Activated CD4-positive, alpha-beta T cell treated with anti-CD3 and anti-CD28 coated beads, Interleukin-2, amount 10 ng/mL, durations not matched to agents 7 days and 5 days (primary cell): ENCODE data around the gene NRIP2. TPM values are rescaled to one million over a fixed set of nuclear protein-coding genes. Genes with fewer than 3 reads are reported as not detected.

ENCODE experiments used
- CTCF ChIA-PET: fragments of 350-600 bp; sonication (Branson Sonifier 250); formaldehyde crosslinking; loops from one replicate; lab custom pipeline; 2021; ENCODE audit warnings: antibody characterized with exemption; lab: Charles Lee
- POLR2A ChIA-PET: fragments of 350-600 bp; sonication (Branson Sonifier 250); formaldehyde crosslinking; loops from one replicate; lab custom pipeline; 2021; ENCODE audit warnings: antibody characterized with exemption; lab: Charles Lee
- DNase-seq: peaks from one replicate; pipeline ENCODE4 v3.0.0-alpha.2; 2020
- H3K27ac Mint-ChIP-seq: one replicate; pipeline ENCODE4 v1.8.0; 2021; ENCODE audit warnings: mild to moderate bottlenecking, moderate library complexity, mixed read lengths
- H3K27me3 Mint-ChIP-seq: one replicate; pipeline ENCODE4 v1.8.0; 2021; ENCODE audit warnings: mixed read lengths
- H3K36me3 Mint-ChIP-seq: one replicate; pipeline ENCODE4 v1.8.0; 2021; ENCODE audit warnings: low read depth, mixed read lengths
- H3K4me1 Mint-ChIP-seq: one replicate; pipeline ENCODE4 v1.8.0; 2021; ENCODE audit warnings: mixed read lengths
- H3K4me3 Mint-ChIP-seq: one replicate; pipeline ENCODE4 v1.8.0; 2021; ENCODE audit warnings: mild to moderate bottlenecking, moderate library complexity, mixed read lengths
- H3K9me3 Mint-ChIP-seq: one replicate; pipeline ENCODE4 v1.8.0; 2021; ENCODE audit warnings: mixed read lengths
- total RNA-seq, 2 experiments: library from RNA; stranded (reverse); gene quantifications; one replicate each; pipeline ENCODE4 v1.2.3, GENCODE V29; 2021

Gene NRIP2
- total RNA-seq, 2 experiments from 2014 or later: not detected

DNA sequence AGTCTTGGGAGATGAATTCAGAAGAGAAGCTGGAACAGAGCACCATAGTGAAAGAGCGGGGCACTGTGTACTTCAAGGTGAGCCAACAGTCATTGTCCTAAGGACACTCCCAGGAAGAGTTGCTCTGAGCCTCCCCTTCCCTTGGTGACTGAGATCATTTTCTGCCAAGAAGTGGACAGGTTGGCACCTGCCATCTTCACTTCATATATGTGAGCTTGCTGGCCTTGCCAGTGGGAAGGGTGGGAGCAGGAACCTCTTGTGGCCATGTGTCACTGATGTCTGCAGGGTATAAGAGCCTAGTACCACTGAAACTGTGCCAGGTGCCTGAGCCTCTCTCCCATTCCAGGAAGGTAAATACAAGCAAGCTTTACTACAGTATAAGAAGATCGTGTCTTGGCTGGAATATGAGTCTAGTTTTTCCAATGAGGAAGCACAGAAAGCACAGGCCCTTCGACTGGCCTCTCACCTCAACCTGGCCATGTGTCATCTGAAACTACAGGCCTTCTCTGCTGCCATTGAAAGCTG, 34.7 kb downstream of the NRIP2 start:
- ChIA-PET POLR2A (no interaction called here), CTCF (interaction anchor here (0.9 kb wide), 1 partner anchor 14 kb away, joined by 3 read pairs; no protein-coding TSS in a partner anchor)
- H3K27me3 Mint-ChIP-seq: no peaks in the 10 kb centered on the region
- peaks cover 18% of the 10 kb centered on the region for H3K4me1 Mint-ChIP-seq
- no peaks in the 10 kb centered on the region for H3K9me3 Mint-ChIP-seq
- H3K4me3 Mint-ChIP-seq: no peak overlapping the region
- DNase-seq: no peak
- H3K27ac Mint-ChIP-seq: no peak overlapping the region
- H3K36me3 Mint-ChIP-seq: peaks cover 59% of the 10 kb centered on the region

DNA sequence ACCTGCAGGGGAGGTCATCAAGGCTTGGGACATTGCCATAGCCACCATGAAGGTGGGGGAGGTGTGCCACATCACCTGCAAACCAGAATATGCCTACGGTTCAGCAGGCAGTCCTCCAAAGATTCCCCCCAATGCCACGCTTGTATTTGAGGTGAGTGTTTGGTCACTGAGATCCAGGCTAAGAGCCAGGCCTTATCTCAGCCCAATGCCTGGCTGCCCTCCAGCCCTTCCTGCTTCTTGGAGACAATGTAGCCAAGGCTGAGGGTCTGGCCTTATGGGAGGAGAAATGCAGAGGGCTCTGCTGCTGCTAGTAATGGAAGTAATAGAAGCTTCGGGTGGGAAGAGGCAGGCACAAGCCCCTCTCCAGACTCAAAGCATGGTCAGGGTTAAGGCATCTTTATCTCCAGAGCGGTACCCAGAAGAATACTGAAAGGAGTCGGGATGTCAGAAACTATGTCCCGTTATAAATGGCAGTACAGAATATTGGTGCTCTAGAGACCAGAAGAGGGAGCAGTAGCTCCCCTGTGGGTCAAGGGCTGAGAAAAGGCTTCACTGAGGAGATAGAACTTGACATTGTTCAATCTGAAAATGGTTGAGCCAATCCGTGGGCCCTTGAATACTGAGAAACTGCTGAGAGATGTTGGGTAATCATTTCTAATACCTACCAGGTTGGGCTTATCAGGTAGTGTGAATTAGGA, 37.0 kb downstream of the NRIP2 start:
- H3K27me3 Mint-ChIP-seq: peaks cover 2% of the 10 kb centered on the region
- ChIA-PET POLR2A (no interaction called here), CTCF (interaction anchor here (1.7 kb wide), 1 partner anchor 12 kb away, joined by 6 read pairs; no protein-coding TSS in a partner anchor)
- no peaks in the 10 kb centered on the region for H3K9me3 Mint-ChIP-seq
- no peak for DNase-seq
- H3K36me3 Mint-ChIP-seq: peaks cover 47% of the 10 kb centered on the region
- H3K4me1 Mint-ChIP-seq: peaks cover 20% of the 10 kb centered on the region
- no peak overlapping the region for H3K27ac Mint-ChIP-seq
- H3K4me3 Mint-ChIP-seq: no peak overlapping the region

DNA sequence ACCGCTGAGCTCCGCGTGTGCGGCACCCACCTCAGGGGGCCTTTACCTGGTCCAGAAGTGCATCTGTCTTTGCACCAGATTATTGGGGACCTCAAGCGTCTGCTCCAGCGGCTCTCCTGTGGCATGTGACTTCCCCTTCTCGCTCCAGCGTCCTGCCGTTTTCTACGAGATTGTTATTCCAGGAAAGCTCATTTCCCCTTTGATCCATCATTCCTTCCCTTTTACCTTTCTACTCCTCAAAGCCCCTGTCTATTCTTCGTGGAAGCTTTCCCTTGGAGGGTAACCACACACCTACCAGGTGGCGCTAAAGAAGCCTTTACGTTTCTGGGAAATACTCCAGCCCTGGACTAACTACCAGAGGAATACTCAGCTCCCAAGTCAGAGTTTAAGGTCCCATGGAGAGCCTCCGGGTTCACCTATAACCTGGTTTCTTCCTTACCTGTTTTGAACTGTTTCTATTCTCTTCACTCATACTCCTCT, 38.6 kb downstream of the NRIP2 start:
- Mint-ChIP-seq H3K36me3 (peaks cover 39% of the 10 kb centered on the region), H3K27ac (peak overlapping the region; percentile 90), H3K4me3 (peak overlapping the region; percentile 89), H3K4me1 (peaks cover 20% of the 10 kb centered on the region), H3K27me3 (peaks cover 5% of the 10 kb centered on the region), H3K9me3 (no peaks in the 10 kb centered on the region)
- no peak for DNase-seq
- POLR2A ChIA-PET: interaction anchor here (0.5 to 0.9 kb wide), 2 partner anchors 17 to 19 kb away, joined by 3 to 7 read pairs; no protein-coding TSS in a partner anchor
- CTCF ChIA-PET: interaction anchor here (0.8 to 1.2 kb wide), 4 partner anchors 8 to 115 kb away, joined by 3 read pairs; no protein-coding TSS in a partner anchor

DNA sequence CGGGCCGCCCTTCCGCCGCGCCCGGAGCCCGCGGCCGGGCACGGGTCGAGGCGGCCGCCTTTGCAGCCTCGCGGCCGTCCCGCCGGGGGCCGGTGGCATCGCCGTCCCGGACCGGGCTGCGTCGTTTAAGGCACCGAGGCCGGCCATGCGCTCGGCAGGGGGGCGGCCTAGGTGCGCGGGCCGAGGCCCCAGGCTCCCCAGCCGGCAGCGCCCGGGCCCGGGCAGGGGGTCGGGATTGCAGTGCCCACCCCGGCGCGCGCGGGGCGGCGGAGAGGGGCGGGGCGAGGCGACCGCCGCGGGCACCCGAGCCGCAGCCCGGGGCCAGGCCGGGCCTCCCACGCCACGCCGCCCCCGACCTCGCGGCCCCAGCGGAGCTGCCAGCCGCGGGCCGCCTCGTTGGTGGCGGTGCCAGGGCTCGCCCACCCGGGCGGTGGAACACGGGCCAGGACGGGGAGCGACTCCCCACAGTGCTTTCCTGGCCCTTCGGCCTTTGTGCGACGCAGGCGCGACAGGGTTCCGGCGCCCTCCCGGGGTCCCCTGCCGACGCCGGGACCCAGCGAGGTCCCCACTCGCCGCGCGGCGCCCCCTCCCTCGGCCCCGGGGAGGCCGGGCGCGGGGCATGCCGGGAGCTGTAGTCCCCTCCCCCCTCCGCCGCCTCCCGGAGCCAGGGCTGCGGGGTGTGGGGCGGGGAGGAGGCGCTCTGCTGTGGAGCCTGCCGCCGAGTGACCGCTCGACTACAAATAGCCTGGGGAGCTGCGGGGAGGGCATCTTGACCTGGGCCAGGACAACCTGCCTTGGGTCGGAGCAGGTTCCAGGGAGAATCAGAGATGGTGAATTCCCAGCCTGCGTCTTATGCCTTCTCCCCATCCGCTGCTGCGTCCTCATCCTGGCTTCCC, 39.3 kb downstream of the NRIP2 start:
- Mint-ChIP-seq H3K27me3 (peaks cover 5% of the 10 kb centered on the region), H3K9me3 (no peaks in the 10 kb centered on the region), H3K4me3 (peak overlapping the region; percentile 89), H3K4me1 (peaks cover 20% of the 10 kb centered on the region), H3K36me3 (peaks cover 33% of the 10 kb centered on the region), H3K27ac (peak overlapping the region; percentile 90)
- peak; percentile 73 for DNase-seq
- ChIA-PET POLR2A (interaction anchor here (0.9 kb wide), 1 partner anchor 18 kb away, joined by 3 read pairs; no protein-coding TSS in a partner anchor), CTCF (interaction anchor here (0.8 to 1.2 kb wide), 5 partner anchors 9 to 114 kb away, joined by 3 to 8 read pairs (median 3); no protein-coding TSS in a partner anchor)

DNA sequence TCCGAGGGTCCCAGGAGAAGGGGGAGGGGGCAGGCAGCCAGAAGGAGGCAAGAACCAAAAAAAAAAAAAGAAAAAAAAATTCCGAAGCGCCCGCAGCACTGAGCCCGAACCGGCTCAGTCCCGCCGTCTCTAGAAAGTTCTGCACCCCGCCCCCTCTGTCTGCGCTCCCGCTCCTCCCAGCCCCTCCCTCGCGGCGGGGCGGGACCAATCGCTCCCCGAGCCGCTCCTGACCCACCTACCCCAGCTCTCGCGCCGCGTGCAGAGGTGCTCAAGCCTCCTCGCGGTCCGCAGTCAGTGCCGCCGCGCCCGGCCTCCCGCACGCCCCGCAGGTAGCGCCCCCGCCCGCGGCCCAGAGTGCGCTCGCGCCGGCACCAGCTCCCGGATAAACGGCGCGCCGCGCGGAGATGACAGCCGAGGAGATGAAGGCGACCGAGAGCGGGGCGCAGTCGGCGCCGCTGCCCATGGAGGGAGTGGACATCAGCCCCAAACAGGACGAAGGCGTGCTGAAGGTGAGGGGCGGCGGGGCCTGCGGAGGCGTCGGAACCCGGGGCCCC, 40.0 kb downstream of the NRIP2 start, which contains the start of gene FKBP4:
FKBP4 (plus strand) TSS at position 235 of the 554 bp plus-strand sequence; CDS start at position 405, 170 bp downstream.
- ChIA-PET CTCF (interaction anchor here (1.1 kb wide), 1 partner anchor 11 kb away, joined by 8 read pairs; no protein-coding TSS in a partner anchor), POLR2A (no interaction called here)
- H3K36me3 Mint-ChIP-seq: peaks cover 26% of the 10 kb centered on the region
- H3K27me3 Mint-ChIP-seq: peaks cover 5% of the 10 kb centered on the region
- peaks cover 19% of the 10 kb centered on the region for H3K4me1 Mint-ChIP-seq
- peak within 1 kb of the TSS; percentile 89 for H3K4me3 Mint-ChIP-seq
- H3K27ac Mint-ChIP-seq: peak within 1 kb of the TSS; percentile 90
- H3K9me3 Mint-ChIP-seq: no peaks in the 10 kb centered on the region
- DNase-seq: peak; percentile 90

DNA sequence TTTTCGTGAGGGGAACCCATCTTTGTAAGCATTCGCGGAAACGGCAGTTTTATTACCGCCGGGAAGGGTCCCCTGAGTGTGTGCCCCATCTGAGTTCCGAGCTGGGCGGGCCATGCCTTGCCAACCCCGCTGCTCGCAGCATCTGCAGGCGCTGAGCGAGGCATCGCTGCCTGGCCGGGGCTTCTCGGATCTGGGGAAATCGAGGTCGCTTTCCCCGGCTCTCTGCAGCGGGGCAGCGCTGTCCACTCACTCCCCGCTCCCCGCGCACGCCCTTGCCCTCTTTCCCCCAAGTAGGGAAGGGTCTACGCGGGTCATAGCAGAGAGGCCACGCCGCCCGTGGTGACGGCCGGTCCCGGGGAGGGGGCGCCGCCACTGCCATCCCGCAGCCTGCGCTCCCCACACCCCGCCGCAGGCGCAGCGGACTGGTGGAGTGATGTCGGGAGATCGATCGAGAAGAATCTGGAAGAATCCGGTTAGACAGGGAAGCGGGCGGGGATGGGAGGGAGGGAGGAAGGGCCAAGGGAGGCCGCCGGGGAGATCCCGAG, 40.6 kb downstream of the NRIP2 start:
- H3K27ac Mint-ChIP-seq: peak overlapping the region; percentile 50
- ChIA-PET POLR2A (no interaction called here), CTCF (interaction anchor here (0.5 to 1.1 kb wide), 2 partner anchors 10 to 1116 kb away, joined by 4 to 8 read pairs; no protein-coding TSS in a partner anchor)
- peak overlapping the region; percentile 82 for H3K4me3 Mint-ChIP-seq
- no peak for DNase-seq
- peaks cover 18% of the 10 kb centered on the region for H3K4me1 Mint-ChIP-seq
- no peaks in the 10 kb centered on the region for H3K9me3 Mint-ChIP-seq
- H3K27me3 Mint-ChIP-seq: peaks cover 5% of the 10 kb centered on the region
- peaks cover 21% of the 10 kb centered on the region for H3K36me3 Mint-ChIP-seq

DNA sequence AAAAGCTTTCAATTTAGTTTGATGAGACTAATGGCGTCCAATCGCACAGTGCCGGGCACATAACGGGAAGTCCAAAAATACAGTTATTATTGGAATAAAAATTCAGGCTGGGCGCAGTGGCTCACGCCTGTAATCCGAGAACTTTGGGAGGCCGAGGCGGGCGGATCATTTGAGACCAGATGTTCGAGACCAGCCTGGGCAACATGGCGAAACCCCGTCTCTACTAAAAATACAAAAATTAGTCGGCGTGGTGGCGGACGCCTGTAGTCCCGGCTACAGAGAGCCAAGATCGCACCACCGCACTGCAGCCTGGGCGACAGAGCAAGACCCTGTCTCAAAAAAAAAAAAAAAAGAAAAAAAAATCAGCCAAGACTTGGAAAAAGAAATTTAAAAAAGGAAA, 41.3 kb downstream of the NRIP2 start:
- peaks cover 14% of the 10 kb centered on the region for H3K36me3 Mint-ChIP-seq
- no peak overlapping the region for H3K27ac Mint-ChIP-seq
- peak overlapping the region; percentile 82 for H3K4me3 Mint-ChIP-seq
- peaks cover 5% of the 10 kb centered on the region for H3K27me3 Mint-ChIP-seq
- POLR2A ChIA-PET: no interaction called here
- peaks cover 18% of the 10 kb centered on the region for H3K4me1 Mint-ChIP-seq
- DNase-seq: no peak
- H3K9me3 Mint-ChIP-seq: no peaks in the 10 kb centered on the region
- CTCF ChIA-PET: no interaction called here

DNA sequence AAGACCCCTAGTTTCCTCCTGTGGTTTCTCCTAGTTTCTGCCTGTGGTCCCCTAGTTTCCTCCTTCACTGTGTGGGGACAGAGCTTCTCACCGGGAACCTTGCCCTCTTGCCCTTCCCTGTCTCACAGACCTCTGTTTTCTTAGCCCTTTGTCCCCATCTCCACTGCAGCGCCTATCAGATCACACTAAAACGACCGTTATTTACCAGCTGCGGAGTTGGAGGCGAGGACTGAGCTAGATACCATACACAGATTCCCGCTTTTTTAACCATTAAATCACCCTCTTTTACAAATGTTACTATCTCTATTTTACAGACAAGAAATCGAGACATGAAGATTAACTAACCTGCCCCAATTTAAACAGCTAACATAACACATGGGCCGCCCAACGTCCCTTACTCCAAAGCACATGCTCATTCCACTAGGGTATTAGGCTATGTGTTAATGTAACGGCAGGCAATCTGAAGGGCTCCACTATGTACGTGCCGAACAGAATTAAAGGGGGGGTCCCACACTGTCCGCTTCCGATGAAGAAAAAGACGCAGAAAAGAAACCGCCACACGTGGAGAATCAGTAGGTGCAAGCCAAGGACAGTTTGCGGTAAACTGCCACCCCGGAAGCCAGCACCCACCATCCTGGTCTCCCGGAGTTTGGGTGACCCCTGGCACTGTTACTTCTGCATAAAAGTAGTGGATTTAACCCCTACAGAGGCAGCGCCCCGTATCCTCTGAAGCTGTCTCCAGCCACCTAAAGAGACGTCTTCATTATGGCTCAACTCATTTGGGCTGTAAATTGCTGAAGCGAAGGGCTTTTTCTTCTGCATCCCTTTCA, 41.9 kb downstream of the NRIP2 start:
- POLR2A ChIA-PET: no interaction called here

DNA sequence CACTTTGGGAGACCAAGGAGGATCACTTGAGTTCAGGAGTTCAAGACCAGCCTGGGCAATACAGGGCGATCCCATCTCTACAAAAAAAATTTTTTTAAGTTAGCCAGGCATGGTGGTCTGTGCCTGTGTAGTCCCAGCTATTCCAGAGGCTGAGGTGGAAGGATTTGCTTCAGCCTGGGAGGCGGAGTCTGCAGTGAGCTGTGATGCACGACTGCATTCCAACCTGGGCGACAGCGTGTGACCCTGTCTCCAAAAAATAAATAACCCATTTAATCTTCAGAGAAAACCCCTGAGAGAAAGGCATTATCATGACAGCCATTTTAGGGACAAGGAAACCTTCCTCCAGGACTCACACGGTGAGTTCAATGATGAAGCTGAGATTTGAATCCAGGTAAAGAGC, 43.7 kb downstream of the NRIP2 start:
- ChIA-PET POLR2A (no interaction called here), CTCF (interaction anchor here (1.2 to 1.6 kb wide), 2 partner anchors 26 to 108 kb away, joined by 3 to 4 read pairs; no protein-coding TSS in a partner anchor)
- H3K27ac Mint-ChIP-seq: no peak overlapping the region
- H3K36me3 Mint-ChIP-seq: no peaks in the 10 kb centered on the region
- no peaks in the 10 kb centered on the region for H3K9me3 Mint-ChIP-seq
- no peak overlapping the region for H3K4me3 Mint-ChIP-seq
- peaks cover 5% of the 10 kb centered on the region for H3K27me3 Mint-ChIP-seq
- no peak for DNase-seq
- H3K4me1 Mint-ChIP-seq: peaks cover 4% of the 10 kb centered on the region

More for the DNA sequence above, 41.9 kb downstream of the NRIP2 start:
- H3K9me3 Mint-ChIP-seq: no peaks in the 10 kb centered on the region
- peak overlapping the region; percentile 34 for H3K27ac Mint-ChIP-seq
- DNase-seq: no peak
- peaks cover 9% of the 10 kb centered on the region for H3K36me3 Mint-ChIP-seq
- peaks cover 18% of the 10 kb centered on the region for H3K4me1 Mint-ChIP-seq
- H3K27me3 Mint-ChIP-seq: peaks cover 5% of the 10 kb centered on the region
- peak overlapping the region; percentile 82 for H3K4me3 Mint-ChIP-seq
- CTCF ChIA-PET: no interaction called here

DNA sequence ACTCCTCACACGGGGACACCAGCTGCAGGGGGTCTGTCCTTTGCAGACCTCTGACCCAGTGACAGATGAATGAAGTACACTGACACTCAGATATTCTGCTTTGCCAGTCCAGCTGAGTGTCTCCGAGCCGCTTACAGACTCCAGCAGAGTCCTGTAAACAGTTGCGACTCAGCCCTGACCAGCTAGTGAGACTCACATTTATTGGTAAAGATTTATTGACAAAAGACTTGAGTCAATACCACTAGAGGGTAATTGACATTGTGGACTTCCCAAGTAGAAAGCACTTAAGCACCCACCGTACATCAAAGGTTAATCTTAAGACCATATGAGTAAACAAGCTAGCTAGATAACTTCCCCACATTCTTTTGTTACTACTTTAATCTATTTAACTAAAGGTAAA, 49.8 kb downstream of the NRIP2 start:
- ChIA-PET CTCF (interaction anchor here (1.2 to 2.2 kb wide), 3 partner anchors 10 to 102 kb away, joined by 3 to 9 read pairs (median 8); partner anchors contain the start of gene FKBP4), POLR2A (no interaction called here)
- H3K9me3 Mint-ChIP-seq: no peaks in the 10 kb centered on the region
- H3K36me3 Mint-ChIP-seq: no peaks in the 10 kb centered on the region
- H3K4me3 Mint-ChIP-seq: no peak overlapping the region
- peaks cover 24% of the 10 kb centered on the region for H3K27me3 Mint-ChIP-seq
- no peak for DNase-seq
- peaks cover 13% of the 10 kb centered on the region for H3K4me1 Mint-ChIP-seq
- no peak overlapping the region for H3K27ac Mint-ChIP-seq
